OCI-M2 (cell line): ENCODE measurements around the gene TSHZ2.
"Not testable (repeated sequence)": the region's sequence is repeated elsewhere in the genome, so short reads cannot be mapped to it uniquely, and the experiment has no call there.

ENCODE experiments used
- DNase-seq: peaks from one replicate; lab custom pipeline; 2025; ENCODE audit not compliant: unreplicated experiment; lab: John Stamatoyannopoulos, UW

The TSHZ2 gene

DNA sequence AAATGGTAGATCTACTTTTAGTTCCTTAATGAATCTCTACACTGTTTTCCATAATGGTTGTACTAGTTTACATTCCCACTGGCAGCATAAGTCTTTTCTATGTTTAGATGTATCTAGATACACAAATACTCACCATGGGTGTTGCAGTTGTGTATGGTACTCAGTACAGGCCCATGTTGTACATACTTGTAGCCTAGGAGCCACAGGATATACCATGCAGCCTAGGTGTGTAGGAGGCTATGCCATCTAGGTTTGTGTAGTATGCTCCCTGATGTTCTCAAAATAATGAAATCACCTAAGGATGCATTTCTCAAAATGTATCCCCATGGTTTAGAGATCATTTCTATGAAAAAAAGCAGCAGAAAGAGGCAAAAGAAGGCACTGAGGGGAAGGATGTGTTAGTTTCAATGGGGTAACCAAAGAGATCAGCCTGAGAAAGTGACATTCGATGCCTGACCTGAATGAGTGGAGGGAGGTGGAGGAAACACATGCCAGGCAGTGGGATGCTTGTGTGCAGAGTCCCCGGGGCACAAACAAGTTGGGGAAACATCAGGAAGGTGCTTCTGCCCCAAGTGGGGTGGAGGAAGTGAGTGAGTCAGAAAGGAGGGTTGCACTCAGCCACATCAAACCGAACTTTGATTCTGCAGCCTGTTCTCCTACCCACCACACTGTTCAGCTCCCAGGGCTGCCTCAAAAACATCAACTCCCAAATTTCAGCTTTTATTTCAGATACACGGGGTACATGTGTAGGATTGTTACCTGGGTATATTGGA is 430.3 kb downstream of the TSHZ2 start:
- DNase-seq, result no peak

DNA sequence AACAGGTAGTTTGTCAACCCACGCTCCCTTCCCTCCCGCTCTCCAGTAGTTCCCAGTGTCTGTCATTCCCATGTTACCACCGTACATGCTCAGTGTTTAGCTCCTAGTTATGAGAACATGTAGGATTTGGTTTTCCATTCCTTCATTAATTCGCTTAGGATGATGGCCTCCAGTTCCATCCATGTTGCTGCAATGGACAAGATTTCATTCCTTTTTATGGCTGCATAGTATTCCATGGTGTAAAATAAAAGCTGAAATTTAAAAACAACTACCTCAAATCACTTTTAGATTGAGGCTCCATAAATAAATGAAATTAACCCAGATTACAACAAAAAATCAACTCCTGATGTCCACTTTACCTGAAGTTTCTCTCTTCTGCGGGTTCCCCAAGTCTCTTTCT is 430.9 kb downstream of the TSHZ2 start:
- no peak for DNase-seq

DNA sequence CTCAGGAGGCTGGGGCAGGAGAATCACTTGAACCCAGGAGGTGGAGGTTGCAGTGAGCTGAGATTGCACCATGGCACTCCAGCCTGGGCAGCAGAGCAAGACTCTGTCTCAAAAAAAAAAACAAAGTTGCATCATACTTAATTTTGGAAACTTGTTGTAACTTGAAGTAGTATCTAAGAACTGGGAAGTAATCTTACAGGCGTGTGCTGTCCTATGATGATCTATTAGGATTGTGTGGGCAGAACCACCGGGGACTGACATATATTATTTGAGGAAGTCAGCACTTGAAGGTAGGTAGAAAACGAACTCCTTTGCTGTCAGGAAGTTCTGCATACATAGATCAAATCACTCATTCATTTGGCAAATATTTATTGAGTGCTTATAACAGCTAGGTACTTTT is 433.0 kb downstream of the TSHZ2 start:
- no peak for DNase-seq

DNA sequence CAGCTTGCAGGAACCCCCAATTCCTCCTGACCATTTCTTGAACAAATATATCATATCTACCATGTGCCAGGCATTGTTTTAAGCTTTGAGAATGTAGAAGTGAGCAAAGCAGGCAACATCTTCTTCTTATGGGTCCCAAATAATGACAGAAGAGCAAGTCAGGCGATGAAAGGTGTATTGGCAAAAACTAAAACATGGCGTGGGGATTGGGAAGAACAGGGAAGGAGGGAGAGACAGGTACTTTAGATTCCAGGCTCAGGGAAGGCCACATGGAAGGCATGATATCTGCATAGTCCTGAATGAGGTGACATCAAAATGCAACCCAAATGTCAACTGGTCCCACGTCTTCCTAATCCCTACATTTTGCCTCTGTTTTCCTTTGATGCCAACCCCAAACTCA is 434.4 kb downstream of the TSHZ2 start:
- no peak for DNase-seq

DNA sequence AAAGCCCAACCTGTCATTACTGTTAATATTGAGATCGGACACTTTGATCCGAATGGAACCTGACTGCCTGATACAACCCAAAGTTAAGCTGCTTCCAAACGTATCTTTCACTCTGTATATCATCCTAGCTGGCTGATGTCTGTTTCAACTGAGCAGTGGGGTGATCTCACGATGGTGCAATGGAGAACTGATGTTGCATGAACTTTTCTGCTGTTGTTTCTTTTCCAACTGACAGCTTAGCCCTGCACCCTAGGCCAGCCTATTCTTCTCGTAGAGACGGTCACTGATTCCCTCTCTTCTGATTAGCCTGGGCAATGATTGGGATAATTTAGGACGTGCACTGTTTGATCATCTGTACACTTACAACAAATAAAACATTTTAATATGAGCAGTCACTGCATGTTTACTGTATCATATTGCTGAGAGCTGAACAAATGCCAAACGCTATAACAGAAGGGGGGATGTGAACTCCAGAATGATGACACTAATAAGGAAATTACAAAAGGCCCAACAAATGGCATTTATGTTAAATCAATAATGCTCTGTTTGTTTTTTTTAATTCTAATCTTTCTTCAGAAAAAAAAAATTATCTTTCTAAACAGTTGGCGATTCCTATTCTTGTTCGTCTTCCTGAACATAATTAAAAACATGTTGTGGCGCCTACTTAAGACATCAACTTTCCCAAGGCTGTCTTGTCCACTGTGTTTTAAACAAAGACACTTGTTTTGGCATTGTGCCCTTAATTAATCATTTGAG is 436.7 kb downstream of the TSHZ2 start:
- DNase-seq, result no peak

DNA sequence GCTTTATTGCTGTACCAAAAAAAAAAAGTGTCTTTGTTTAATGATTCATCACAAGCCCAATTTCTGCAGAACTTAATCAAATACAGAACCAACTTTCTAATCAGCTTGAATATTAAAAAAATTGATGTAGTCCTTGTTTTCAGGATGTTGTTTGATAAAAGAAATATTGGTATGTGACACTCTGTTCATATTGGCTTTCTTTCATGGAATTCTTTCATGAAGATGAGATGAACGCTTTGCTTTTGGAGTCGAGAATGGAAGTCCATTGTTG is 437.2 kb downstream of the TSHZ2 start:
- no peak for DNase-seq

DNA sequence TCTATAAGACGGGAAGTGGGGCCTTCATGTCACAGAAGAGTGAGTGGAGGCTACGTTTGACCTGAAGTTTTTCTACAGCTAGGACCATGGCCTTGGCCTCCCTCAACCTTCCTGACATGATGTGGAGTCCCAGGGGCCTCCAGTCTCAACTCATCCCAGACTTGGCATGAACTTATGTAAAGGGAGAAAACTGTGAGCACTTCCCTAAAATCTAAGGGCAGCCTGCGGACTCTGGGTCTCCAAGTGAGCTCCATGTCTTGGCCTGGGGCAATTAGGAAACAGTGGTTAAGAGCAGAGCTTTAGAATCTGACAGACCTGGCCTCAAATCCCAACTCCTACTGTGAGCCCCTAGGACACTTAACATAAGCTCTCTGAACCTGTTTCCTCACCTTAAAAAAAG is 439.0 kb downstream of the TSHZ2 start:
- DNase-seq, result no peak

DNA sequence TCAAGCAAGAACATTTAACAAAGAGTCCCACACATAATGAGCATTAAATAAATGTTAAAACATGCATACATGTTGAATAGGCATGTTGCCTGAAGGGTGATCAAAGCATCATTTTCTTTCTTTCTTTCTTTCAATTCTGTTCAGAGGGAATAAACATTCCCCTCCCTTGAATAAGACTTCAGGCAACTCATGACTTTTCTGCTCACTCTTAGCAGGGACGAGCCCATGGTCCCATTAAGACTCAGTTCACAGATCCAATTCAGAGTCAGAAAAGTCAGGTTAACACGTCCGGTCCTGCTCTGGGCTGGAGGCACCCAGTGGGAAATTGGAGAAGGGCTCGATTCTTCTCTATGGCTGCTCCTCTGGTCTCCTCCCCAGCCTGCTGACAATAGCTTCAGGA is 439.7 kb downstream of the TSHZ2 start:
- no peak for DNase-seq

DNA sequence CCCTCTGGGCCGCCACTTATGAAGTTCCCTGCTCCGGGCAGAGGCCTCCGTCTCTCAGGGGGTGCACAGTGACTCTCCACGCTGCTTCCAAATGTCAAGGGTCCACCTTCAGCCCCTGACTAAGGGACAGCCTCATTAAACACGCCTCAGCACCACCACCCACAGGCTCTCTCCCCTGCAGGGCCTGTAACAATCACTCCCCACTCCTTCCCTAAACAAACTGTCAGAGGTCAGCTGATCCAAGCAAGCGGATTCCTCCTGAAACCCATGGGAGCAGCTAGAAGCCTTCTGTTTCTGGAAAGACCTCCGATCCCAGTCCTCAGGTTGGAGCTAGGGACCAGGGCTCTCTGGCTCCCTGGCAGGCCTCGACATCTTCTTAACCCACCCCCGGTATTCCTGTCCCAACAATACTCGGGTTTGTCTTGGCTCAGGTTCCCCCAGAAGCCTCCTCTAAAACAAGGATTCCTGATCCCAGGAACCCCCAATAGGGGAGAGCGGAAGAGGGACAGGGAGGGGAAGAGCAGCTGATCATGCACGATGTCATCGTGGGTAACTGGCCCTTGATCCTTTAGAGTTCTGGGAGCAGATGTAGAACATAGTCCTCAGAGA is 440.5 kb downstream of the TSHZ2 start:
- no peak for DNase-seq

DNA sequence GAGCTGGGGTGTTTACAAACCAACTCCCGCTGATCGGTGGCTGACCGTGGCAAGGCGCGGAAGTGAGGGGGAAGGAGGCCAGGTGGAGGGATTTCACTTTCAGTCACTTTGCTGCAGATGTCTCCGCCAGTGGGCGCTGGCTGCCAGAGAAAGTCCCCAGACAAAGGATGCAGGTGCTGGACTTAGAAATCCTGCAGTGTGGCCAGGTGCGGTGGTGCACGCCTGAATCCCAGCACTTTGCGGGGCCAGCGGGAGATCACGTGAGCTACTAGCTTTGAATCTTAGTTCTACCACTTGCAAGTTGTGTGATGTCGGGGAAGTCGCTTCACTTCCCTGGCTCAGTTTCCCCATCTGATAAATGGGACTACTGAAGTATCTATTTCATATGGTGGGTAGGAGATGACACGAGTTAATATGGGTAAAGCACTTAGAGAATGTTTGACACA is 441.1 kb downstream of the TSHZ2 start:
- no peak for DNase-seq

DNA sequence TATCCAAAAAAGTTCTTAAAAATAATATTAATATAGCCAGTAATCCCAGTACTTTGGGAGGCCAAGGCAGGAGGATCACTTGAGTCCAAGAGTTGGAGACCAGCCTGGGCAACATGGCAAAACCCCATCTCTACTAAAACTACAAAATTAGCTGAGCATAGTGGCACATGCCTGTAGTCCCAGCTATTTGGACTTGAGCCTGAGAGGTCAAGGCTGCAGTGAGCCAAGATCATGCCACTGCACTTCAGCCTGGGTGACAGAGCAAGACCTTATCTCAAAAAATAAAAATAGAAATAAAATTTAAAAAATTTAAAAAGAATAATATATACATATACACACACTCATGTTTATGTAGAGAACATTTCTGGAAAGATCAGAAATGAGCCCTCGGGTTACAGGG is 441.7 kb downstream of the TSHZ2 start:
- DNase-seq, result not testable (repeated sequence)

DNA sequence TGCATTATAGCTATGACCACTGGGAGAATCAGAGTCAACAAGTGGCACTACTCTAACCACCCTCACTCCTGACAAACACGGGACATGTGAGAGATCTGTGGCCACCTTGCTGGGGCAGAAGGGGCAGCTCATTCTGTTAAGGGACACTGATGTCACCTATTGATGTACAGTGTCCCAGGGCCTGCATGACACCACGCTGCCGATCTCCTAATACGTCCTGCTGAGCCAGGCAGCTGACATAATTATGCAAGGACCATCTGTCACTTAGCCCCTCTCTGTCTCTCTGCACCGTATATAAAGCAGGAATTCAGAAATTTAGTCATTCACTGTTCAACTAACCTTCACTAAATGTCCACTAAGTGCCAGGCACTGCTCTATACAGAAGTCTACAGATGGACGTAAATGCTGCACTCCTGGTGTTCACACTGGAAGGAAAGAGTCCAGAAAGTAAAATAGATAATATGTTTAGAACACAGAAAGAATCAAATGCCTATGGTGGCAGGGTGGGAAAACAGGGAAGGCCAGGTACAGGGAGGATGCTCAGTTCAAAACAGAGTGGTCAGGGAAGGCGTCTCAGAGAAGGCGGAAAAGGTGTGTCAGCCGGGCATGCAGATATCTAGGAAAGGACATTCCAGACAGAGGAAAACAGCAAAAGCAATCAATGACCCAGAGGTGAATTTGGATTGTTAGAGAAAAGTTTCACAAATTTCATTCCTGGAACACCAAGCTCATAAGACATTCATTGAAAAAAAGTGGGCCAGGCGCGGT is 447.7 kb downstream of the TSHZ2 start:
- DNase-seq, result no peak

DNA sequence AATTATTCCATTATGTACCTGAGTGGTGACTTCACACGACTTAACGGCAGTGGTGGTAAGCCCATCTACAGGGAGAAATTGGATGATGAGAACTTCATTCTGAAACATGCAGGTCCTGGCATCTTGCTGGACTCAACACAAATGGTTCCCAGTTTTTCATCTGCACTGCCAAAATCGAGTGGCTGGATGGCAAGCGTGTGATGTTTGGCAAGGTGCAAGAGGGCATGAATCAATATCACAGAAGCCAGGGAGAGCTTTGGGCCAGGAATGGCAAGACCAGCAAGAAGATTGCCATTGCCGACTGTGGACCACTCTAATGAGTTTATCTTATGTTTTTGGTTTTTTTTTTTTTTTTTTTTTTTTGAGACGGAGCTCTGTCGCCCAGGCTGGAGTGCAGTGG is 449.2 kb downstream of the TSHZ2 start:
- no peak for DNase-seq

DNA sequence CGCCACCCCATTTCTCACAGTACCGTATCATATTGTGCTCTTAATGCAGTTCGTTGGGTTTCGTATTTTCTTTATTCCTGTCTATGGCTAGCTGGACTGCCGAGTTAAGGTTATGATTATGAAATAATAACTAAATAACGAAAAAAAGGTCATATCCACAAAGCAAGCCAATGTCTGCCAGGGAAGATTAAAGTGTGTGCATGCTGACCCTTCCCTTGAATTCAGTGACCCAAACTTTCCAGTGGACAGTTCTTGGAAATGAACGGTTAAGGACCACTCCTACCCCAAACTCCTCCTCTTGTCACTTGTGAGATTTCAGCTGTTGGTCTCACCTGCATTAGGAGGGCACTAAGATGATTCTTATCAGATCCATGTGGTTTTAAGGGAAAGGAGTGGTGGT is 449.9 kb downstream of the TSHZ2 start:
- no peak for DNase-seq

DNA sequence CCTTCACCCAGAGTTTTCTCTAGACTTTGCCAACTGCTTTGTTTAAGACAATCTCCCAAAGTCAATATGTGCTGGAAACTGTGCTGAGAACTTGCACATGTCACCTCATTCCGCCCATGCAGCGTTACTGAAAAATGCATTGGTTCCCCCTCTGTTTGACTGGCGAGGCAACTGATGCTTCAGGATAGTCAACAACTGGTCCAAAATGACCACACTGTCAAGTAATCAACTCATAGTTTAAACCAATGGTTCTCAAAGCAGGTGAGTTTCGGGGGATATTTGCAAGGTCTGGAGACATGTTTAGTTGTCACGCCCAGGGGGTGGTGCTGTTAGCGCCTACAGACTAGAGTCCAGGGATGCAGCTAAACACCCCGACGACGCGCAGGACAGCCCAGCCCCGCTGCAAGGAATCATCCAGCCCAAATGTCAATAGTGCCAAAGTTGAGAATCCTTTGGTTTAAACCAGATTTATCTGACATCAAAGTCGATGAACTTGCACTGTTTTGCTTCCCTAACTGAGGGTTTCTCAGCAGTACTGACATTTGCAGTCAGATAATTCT is 451.5 kb downstream of the TSHZ2 start:
- DNase-seq, result no peak

DNA sequence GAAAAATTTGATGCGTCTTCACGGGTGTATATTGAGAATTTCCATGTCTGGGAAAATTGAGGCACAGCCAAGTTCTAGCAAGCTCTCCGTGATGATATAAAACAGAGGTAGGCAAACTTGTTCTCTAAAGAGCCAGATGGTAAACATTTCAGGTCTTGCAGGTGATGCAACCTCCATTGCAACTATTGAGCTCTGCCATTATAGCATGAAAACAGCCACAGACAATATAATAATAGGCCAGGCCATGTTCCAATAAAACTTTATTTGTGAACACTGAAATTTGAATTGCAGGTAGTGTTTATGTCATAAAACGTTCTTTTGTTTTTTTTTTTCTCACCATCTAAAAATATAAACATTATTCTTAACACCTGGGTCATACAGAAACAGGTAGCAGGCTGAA is 453.3 kb downstream of the TSHZ2 start:
- DNase-seq, result no peak

DNA sequence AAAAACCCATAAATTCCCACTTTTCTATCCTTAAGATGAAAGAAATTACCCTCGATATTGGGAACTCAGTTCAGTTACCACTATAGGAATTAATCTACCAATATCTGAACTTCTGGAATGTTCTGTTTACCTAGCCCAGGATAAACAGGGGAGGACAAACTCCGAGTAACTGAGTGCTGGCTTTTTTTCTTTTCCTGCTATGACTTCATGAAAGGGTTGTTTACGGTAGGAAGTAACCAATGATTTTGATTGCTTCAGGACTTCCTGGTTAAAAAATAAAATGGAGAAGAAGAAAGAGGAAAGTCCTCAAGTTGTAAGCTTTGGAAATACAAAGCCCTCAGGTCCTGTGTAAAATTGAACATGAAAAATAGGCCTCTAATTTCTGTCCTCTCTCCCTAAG is 453.8 kb downstream of the TSHZ2 start:
- no peak for DNase-seq

DNA sequence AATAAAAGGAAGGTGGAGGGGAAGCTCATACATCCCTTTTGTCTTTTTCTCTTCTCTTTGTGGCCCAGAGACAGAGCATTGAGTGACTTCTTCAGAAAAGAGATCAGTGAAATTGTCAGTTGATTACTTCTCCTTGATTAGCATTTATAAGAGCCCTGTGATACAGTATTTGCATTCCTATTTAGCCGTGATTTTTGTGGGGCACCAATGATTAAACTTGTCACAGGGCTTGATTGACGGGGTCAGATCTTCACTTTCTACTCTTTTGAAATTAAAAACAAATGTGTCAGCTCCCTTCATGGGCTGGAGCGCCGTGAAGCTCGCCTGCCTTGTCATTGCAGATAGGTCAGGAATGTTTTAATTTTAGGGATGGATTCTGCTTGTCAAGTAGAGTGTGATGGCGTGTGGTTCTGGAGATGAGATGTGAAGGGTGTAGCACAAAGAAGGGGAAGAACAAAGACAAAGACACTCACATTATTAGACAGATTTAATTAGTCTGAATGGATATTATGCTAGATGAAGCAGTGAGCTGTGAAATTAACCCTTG is 454.7 kb downstream of the TSHZ2 start:
- no peak for DNase-seq

DNA sequence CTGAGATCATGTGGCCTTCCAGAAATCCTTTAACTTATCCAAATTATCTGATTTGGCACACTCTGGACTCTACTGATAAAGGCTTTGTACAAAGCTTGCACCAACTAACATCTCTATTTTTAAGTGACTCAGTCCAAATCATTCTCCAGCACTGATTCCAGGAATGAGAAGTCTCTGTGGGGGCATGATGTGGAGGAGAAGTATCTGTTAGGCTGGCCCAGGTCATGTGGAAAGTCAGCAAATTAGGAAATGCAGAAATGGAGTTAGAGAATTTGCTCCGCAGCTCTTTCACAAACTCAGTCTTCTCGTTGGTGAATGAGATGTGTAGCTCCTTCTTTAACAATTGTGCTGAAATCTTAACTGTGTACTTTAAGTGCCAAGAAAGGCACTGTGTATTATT is 455.8 kb downstream of the TSHZ2 start:
- DNase-seq, result no peak

DNA sequence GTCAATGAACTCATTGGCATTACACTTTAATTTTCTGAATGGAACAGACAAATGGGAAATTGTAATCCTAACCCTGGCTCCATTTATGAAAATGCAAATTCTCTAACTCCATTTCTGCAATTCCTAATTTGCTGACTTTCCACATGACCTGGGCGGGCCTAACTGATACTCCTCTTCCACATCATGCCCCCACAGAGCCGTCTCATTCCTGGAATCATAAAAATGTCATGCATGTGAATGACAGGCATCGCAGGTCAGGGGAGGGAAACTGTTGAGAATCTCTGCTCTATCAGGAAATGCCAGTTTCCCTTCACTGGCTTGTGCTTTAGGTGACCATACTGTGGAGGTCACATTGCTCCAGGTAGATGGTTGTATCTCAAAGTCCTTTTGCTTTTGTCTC is 456.4 kb downstream of the TSHZ2 start:
- no peak for DNase-seq

DNA sequence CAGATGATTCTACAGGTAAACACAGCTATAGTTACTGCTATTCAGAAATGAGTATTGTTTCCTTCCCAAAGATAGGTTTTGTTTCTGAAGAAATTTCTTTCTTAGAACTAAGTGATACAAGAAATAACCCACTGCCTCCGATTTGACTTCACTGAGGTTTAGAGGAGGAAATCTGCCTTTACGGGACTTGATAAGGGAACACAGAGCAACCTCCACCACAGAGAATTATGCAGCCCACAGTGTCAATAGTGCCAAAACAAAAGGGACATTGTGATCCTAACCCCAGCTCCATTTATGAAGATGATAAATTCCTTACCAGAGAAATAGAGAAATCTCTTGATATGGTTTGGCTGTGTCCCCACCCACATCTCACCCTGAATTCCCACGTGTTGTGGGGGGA is 456.8 kb downstream of the TSHZ2 start:
- no peak for DNase-seq
